MM.1S (cell line): ENCODE results near the gene ARHGAP44.

Source experiments
- EZH2 ChIP-seq: fragments of 300-600 bp; sonication (generic); optimal IDR thresholded peaks from 2 replicates; pipeline ENCODE3; 2017; ENCODE audit warnings: low read depth, mild to moderate bottlenecking, antibody characterized with exemption, low read length, mixed read lengths
- EZH2phosphoT487 ChIP-seq: fragments of 300-600 bp; sonication (generic); IDR thresholded peaks from 2 replicates; pipeline ENCODE4 v1.6.1; 2018; ENCODE audit warnings: antibody characterized with exemption, low read length
- TF ChIP-seq, protein P1 (sequence below): fragments of 300-600 bp; sonication (generic); IDR thresholded peaks from 2 replicates; pipeline ENCODE4 v1.5.1; 2016; ENCODE audit warnings: antibody characterized with exemption, low read length, mixed read lengths

DNA sequence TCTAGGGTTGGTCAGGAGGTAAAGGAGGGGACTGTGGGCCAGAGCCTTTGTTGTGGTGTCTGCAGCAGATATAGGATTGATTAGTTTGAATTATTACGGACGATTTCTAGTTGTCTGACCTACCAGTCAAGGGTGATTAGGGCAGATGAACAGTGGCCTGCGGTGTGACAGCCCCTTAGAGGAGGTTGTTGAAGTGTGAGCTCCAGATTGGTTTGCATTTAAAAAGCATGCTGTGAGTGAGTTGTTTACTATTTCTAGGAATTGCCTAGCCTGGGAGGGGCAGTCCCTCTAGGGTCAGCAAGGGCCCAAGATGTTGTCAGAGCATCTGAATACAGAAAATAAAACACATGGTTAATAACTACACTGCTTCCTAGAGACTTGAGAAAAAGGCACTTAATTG is 108.8 kb downstream of the ARHGAP44 start:
- TF ChIP-seq, protein P1, sequence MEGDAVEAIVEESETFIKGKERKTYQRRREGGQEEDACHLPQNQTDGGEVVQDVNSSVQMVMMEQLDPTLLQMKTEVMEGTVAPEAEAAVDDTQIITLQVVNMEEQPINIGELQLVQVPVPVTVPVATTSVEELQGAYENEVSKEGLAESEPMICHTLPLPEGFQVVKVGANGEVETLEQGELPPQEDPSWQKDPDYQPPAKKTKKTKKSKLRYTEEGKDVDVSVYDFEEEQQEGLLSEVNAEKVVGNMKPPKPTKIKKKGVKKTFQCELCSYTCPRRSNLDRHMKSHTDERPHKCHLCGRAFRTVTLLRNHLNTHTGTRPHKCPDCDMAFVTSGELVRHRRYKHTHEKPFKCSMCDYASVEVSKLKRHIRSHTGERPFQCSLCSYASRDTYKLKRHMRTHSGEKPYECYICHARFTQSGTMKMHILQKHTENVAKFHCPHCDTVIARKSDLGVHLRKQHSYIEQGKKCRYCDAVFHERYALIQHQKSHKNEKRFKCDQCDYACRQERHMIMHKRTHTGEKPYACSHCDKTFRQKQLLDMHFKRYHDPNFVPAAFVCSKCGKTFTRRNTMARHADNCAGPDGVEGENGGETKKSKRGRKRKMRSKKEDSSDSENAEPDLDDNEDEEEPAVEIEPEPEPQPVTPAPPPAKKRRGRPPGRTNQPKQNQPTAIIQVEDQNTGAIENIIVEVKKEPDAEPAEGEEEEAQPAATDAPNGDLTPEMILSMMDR, result no peak
- TF ChIP-seq EZH2phosphoT487 (no peak), EZH2 (no peak)
